Suprapubic skin (tissue), 4 donors: ENCODE data around the gene FRMPD4.

Experiments
- CTCF ChIP-seq, 2 donors: fragments of 200-600 bp in 1 of 2; fragments of 450-650 bp in 1 of 2; sonication (generic) in 1 of 2; IDR thresholded peaks; one replicate each; pipeline ENCODE4 v1.5.1; 2016 to 2019; ENCODE audit warnings: antibody characterized with exemption in 2 of 2, mild to moderate bottlenecking in 1 of 2, moderate library complexity in 1 of 2
- EP300 ChIP-seq: sonication (generic); formaldehyde crosslinking; IDR thresholded peaks from one replicate; pipeline ENCODE4 v1.6.1; 2017; ENCODE audit warnings: antibody characterized with exemption
- POLR2A ChIP-seq, 2 donors: fragments of 450-650 bp; IDR thresholded peaks; one replicate each; pipeline ENCODE4 v1.6.1; 2017; ENCODE audit warnings: antibody characterized with exemption in 2 of 2, mild to moderate bottlenecking in 2 of 2, moderate library complexity in 2 of 2
- POLR2AphosphoS5 ChIP-seq, 3 donors: sonication (generic); formaldehyde crosslinking; IDR thresholded peaks; one replicate each; pipeline ENCODE4 v1.6.1; 2017; ENCODE audit warnings: antibody characterized with exemption in 3 of 3

DNA sequence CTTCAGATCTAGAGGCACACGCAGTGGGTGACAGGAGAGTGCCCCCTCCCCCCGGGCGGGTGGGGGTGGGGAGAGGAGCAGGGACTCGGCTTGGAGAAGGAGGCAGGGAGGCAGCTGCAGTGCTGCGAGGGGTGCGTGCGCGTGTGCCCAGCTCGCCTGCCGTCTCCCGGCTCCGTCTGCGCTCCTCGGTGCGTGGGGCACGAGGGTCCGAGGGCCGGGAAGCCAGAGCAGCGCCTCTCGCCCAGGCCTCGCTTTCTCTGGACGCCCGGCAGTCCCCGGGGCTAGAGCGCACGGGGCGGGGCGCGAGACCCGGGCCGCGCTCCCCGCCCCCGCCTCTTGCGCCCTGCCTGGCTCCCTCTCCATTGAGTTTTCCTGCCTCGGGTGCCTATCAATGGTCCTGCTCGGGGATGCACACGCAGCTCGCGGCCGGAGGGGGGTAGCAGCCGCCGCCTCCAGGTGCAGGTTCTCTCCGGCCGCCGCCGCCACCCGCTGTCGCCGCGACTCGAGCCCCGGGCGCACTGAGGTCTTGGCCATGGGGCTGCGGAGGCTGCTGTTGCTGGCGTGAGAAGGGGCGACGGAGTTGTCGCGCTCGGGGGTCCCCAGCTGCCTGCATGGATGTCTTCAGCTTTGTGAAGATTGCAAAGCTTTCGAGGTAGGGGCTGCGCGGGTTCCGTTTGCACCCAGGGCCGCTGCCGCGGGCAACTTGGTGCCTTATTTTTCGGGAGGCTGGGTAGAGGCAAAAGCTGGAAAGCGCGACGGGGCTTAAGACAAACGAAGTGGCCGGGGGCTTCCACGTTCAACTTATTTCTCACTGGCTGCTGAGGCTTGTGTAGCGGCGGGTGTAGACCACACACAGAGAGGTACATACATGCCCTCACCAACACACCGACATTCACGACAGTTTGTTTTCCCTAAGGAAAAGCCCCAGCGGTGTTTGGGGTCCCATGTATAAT lies at the start of gene FRMPD4:
- TF ChIP-seq CTCF (IDR thresholded peaks at IDR 0.05): no peak
- no peak for TF ChIP-seq POLR2A (IDR thresholded peaks at IDR 0.05)
- no peak for TF ChIP-seq EP300
- TF ChIP-seq POLR2AphosphoS5 (IDR thresholded peaks at IDR 0.05): no peak
